SU-DHL-6 (cell line): ENCODE measurements around the gene FAM9A.

Source experiments
- CTCF ChIP-seq: fragments of 200-600 bp; sonication (generic); IDR thresholded peaks from one replicate; pipeline ENCODE4 v1.5.1; 2017; ENCODE audit warnings: antibody characterized with exemption, mild to moderate bottlenecking, low read length, moderate library complexity; ENCODE audit not compliant: insufficient read depth, poor library complexity, severe bottlenecking
- EZH2phosphoT487 ChIP-seq: fragments of 200-600 bp; sonication (generic), shearing (Covaris generic); conservative IDR thresholded peaks from 2 replicates; pipeline ENCODE4 v1.6.1; 2018; ENCODE audit warnings: mild to moderate bottlenecking, antibody characterized with exemption, low read length, moderate library complexity, mixed read lengths

GRCh38 chrX:8848911-8849310, 47.7 kb upstream of the FAM9A start:
- TF ChIP-seq CTCF (no peak), EZH2phosphoT487 (no peak)
